ENCODE data around the gene CD22. TPM values are rescaled to one million over a fixed set of nuclear protein-coding genes. Genes with fewer than 3 reads are reported as not detected.
A peak's percentile ranks its signal among the peaks of the same experiment; 100 is the strongest.

The CD22 gene
- total RNA-seq, 2 donors from 2014 or later: 14.0 TPM; not detected in 1

- DNase-seq (ENCODE audit: low spot score): no peak
- WGBS: 80% methylated on average over 9 of the region's 9 CpGs
- Histone ChIP-seq H3K27ac (no peak overlapping the region), H3K4me1 (replicated peaks) (no peaks in the 10 kb centered on the region), H3K36me3 (no peaks in the 10 kb centered on the region), H3K27me3 (replicated peaks; ENCODE audit: insufficient read depth) (no peaks in the 10 kb centered on the region), H3K4me3 (no peak overlapping the region), H3K9me3 (no peaks in the 10 kb centered on the region)
- intact Hi-C loops (cut with DNase I): no loop called here
- TF ChIP-seq POLR2AphosphoS5 (IDR thresholded peaks at IDR 0.05) (no peak), CTCF (IDR thresholded peaks at IDR 0.05) (no peak), POLR2A (IDR thresholded peaks at IDR 0.05) (no peak)
Measured at GRCh38 chr19:35316560-35316959, 12.4 kb upstream of the CD22 start.

GRCh38 chr19:35317464-35318043, 11.4 kb upstream of the CD22 start:
- intact Hi-C loops (cut with DNase I): no loop called here
- Histone ChIP-seq H3K27me3 (replicated peaks; ENCODE audit: insufficient read depth) (no peaks in the 10 kb centered on the region), H3K4me1 (replicated peaks) (no peaks in the 10 kb centered on the region), H3K4me3 (no peak overlapping the region), H3K27ac (no peak overlapping the region), H3K36me3 (no peaks in the 10 kb centered on the region), H3K9me3 (no peaks in the 10 kb centered on the region)
- DNase-seq (ENCODE audit: low spot score): no peak
- TF ChIP-seq POLR2AphosphoS5 (IDR thresholded peaks at IDR 0.05): no peak
- TF ChIP-seq CTCF (IDR thresholded peaks at IDR 0.05): no peak
- TF ChIP-seq POLR2A (IDR thresholded peaks at IDR 0.05): no peak
- WGBS: 73% methylated on average over 7 of the region's 7 CpGs

GRCh38 chr19:35318679-35319448, 10.1 kb upstream of the CD22 start:
- DNase-seq (ENCODE audit: low spot score): peak; percentile 6
- 56% methylated on average over 14 of the region's 16 CpGs for WGBS

GRCh38 chr19:35320065-35320713, 8.8 kb upstream of the CD22 start:
- Histone ChIP-seq H3K9me3 (no peaks in the 10 kb centered on the region), H3K4me1 (replicated peaks) (no peaks in the 10 kb centered on the region), H3K27ac (no peak overlapping the region), H3K4me3 (no peak overlapping the region), H3K27me3 (replicated peaks; ENCODE audit: insufficient read depth) (no peaks in the 10 kb centered on the region), H3K36me3 (no peaks in the 10 kb centered on the region)
- WGBS: 69% methylated on average over 12 of the region's 12 CpGs
- no peak for TF ChIP-seq POLR2A (IDR thresholded peaks at IDR 0.05)
- no peak for TF ChIP-seq POLR2AphosphoS5 (IDR thresholded peaks at IDR 0.05)
- TF ChIP-seq CTCF (IDR thresholded peaks at IDR 0.05): no peak
- intact Hi-C loops (cut with DNase I): no loop called here
- no peak for DNase-seq (ENCODE audit: low spot score)

More at GRCh38 chr19:35318679-35319448, 10.1 kb upstream of the CD22 start:
- Histone ChIP-seq H3K9me3 (no peaks in the 10 kb centered on the region), H3K4me1 (replicated peaks) (no peaks in the 10 kb centered on the region), H3K27ac (no peak overlapping the region), H3K27me3 (replicated peaks; ENCODE audit: insufficient read depth) (no peaks in the 10 kb centered on the region), H3K4me3 (no peak overlapping the region), H3K36me3 (no peaks in the 10 kb centered on the region)
- TF ChIP-seq POLR2AphosphoS5 (IDR thresholded peaks at IDR 0.05): no peak
- TF ChIP-seq CTCF (IDR thresholded peaks at IDR 0.05): no peak
- no peak for TF ChIP-seq POLR2A (IDR thresholded peaks at IDR 0.05)
- intact Hi-C loops (cut with DNase I): no loop called here

Data from prostate gland (tissue), 2 donors.